Measurements from ENCODE around the gene SMIM10L2A. TPM values are rescaled to one million over a fixed set of nuclear protein-coding genes. Genes with fewer than 3 reads are reported as not detected.

SMIM10L2A gene
- total RNA-seq, 2 experiments from 2014 or later: 0.33 to 0.45 TPM

DNA sequence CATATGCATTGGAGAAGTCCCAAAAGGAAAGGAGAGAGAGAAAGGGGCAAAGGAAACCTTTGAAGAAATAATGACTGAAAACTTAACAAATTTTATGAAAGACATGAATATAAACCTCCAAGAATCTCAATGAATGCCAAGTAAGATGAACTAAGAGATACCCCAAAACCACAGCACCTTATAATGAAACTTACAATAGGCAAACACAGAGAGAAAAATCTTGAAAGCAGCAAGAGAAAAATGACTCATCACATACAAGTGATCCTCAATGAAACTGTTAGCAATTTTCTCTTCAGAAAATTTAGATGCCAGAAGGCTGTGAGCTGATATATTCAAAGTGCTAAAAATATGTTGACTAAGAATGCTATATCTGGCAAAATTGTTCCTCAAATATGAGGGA lies 10.1 kb downstream of the SMIM10L2A start:
- peaks cover 2% of the 10 kb centered on the region for H3K27me3 Mint-ChIP-seq
- peaks cover 14% of the 10 kb centered on the region for H3K4me1 Mint-ChIP-seq
- H3K27ac Mint-ChIP-seq: no peak overlapping the region
- CTCF ChIA-PET: no interaction called here
- H3K4me3 Mint-ChIP-seq: no peak overlapping the region
- H3K36me3 Mint-ChIP-seq (ENCODE audit: low read depth): peaks cover 7% of the 10 kb centered on the region
- DNase-seq: no peak
- peaks cover 9% of the 10 kb centered on the region for H3K9me3 Mint-ChIP-seq
- POLR2A ChIA-PET: no interaction called here

DNA sequence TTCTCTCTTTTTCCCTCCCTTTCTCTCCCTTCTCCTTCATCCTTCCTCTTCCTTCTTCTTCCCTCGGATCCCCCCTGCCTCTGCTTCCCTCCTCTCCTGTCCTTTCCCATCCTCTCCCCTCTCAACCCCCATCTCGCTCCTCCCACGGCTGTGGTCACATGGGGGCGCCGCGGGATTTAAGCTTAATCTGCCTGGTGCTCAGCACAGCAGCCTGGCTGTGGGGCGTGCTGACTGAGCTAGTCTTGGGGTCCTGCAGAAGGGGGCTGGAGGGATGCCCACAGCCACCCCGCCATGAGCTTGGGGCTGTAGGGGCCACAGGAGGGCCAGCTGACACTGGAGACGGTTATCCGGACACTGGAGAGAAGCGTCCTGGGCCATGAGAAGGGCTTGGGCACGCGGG lies 10.7 kb downstream of the SMIM10L2A start:
- no peak for DNase-seq
- ChIA-PET CTCF (no interaction called here), POLR2A (no interaction called here)
- Mint-ChIP-seq H3K4me3 (no peak overlapping the region), H3K4me1 (peaks cover 14% of the 10 kb centered on the region), H3K27me3 (no peaks in the 10 kb centered on the region), H3K27ac (no peak overlapping the region), H3K9me3 (peaks cover 9% of the 10 kb centered on the region), H3K36me3 (ENCODE audit: low read depth) (peaks cover 7% of the 10 kb centered on the region)

DNA sequence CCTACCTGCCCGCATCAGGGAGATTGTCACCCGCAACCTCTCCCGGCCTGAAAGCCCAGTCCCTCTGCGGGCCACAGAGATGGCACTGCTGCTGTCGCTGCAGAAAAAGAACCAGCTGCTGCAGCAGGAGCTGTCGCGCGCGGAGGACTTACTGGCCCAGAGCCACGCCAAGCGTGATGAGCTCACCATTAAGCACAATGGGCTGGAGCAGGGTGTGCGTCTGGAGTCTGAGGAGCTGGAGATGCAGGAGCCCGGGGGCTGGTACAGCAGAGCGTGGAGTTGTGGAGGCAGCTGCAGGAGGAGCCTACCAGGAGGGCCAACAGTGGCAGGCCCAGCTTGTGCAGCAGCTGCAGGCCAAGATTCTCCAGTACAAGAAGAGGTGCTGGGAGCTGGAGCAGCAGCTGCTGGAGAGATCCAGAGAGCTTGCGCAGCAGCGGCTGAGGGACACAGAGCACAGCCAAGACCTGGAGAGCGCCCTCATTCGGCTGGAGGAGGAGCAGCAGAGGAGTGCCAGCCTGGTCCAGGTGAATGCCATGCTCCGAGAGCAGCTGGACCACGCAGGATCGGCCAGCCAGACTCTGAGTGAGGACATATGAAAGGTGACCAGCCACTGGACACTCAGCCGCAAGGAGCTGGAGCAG lies 11.3 kb downstream of the SMIM10L2A start:
- H3K4me3 Mint-ChIP-seq: no peak overlapping the region
- H3K36me3 Mint-ChIP-seq (ENCODE audit: low read depth): peaks cover 7% of the 10 kb centered on the region
- POLR2A ChIA-PET: no interaction called here
- H3K27ac Mint-ChIP-seq: no peak overlapping the region
- peaks cover 14% of the 10 kb centered on the region for H3K4me1 Mint-ChIP-seq
- peaks cover 9% of the 10 kb centered on the region for H3K9me3 Mint-ChIP-seq
- no peak for DNase-seq
- no peaks in the 10 kb centered on the region for H3K27me3 Mint-ChIP-seq
- CTCF ChIA-PET: no interaction called here

DNA sequence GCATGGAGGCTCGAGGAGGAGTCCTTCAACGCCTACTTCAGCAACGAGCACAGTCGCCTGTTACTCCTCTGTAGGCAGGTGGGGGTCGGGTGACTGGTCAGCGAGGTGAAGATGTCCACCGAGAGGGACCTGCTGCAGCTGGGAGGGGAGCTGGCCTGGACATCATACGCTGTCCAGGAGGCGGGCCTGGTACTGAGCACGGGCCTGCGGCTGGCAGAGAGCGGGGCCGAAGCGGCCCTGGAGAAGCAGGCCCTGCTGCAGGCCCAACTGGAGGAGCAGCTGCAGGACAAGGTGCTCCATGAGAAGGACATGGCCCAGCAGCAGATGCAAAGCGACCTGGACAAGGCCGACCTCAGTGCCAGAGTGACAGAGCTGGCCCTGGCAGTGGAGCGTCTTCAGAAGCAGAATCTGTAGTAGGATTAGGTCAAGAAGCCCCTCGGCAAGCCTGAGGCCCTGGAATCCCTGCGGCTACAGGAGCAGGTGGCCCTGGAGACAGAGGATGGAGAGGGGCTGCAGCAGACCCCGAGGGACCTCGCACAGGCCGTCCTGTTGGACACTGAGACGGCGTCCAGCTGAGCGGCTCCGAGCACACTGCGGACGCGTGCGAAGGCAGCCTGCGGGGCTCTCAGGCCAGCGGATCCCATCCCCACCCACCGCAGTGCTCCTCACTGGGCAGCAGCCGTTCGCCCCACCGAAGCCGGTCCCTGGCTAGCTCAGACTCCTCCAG lies 11.9 kb downstream of the SMIM10L2A start:
- H3K27me3 Mint-ChIP-seq: no peaks in the 10 kb centered on the region
- no peak overlapping the region for H3K27ac Mint-ChIP-seq
- no peak overlapping the region for H3K4me3 Mint-ChIP-seq
- CTCF ChIA-PET: no interaction called here
- H3K4me1 Mint-ChIP-seq: peaks cover 14% of the 10 kb centered on the region
- DNase-seq: no peak
- POLR2A ChIA-PET: no interaction called here
- H3K36me3 Mint-ChIP-seq (ENCODE audit: low read depth): peaks cover 7% of the 10 kb centered on the region
- H3K9me3 Mint-ChIP-seq: peaks cover 9% of the 10 kb centered on the region

DNA sequence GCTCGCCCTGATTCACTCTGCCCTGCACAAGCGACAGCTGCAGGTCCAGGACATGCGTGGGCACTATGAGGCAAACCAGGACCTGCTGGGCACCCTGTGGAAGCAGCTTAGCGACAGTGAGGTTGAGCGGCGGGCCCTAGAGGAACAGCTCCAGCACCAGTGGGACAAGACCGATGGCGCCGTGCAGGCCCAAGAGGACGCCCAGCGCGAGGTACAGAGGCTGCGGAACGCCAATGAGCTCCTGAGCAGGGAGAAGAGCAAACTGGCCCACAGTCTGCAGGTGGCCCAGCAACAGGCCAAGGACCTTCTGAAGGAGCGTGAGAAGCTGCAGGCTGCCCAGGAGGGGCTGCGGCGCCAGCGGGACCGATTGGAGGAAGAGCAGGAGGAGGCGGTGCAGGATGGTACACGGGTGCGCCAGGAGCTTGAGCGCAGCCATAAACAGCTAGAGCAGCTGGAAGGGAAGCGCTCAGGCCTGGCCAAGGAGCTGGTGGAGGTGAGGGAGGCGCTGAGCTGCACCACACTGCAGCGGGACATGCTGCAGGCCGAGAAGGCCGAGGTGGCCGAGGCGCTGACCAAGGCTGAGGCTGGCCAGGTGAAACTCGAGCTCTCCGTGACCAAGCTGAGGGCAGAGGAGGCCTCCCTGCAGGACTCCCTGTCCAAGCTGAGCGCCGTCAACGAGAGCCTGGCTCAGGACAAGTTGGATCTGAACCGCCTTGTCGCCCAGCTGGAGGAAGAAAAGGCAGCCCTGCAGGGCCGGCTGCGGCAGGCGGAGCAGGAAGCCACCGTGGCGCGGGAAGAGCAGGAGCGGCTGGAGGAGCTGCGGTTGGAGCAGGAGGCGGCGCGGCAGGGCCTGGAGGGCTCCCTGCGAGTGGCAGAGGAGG lies 12.8 kb downstream of the SMIM10L2A start:
- ChIA-PET CTCF (no interaction called here), POLR2A (no interaction called here)
- Mint-ChIP-seq H3K27ac (no peak overlapping the region), H3K36me3 (ENCODE audit: low read depth) (peaks cover 7% of the 10 kb centered on the region), H3K4me3 (no peak overlapping the region), H3K27me3 (no peaks in the 10 kb centered on the region), H3K4me1 (peaks cover 14% of the 10 kb centered on the region), H3K9me3 (peaks cover 9% of the 10 kb centered on the region)
- DNase-seq: no peak

DNA sequence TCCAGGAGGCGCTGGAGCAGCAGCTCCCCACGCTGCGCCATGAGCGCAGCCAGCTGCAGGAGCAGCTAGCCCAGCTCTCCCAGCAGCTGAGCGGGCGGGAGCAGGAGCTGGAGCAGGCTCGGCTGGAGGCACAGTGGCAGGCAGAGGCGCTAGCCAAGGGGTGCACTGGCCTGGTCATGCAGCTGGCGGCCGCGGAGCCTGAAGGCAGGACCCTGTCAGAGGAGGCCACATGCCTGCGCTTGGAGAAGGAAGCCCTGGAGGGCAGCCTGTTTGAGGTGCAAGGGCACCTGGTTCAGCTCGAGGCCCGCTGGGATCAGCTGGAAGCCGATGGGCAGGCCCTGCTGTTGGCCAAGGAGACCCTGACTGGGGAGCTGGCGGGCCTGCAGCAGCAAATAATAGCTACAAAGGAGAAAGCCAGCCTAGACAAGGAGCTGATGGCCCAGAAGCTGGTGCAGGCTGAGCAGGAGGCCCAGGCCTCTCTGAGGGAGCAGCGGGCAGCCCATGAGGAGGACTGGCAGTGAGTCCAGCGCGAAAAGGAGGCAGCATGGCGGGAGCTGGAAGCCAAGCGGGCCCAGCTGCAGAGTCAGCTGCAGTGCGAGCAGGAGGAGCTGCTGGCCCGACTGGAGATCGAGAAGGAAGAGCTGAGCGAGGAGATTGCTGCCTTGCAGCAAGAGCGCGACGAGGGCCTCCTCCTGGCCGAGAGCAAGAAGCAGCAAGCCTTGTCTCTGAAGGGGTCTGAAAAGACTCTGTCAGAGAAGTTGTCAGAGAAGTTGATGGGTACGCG lies 13.6 kb downstream of the SMIM10L2A start:
- ChIA-PET POLR2A (no interaction called here), CTCF (no interaction called here)
- peaks cover 14% of the 10 kb centered on the region for H3K4me1 Mint-ChIP-seq
- peaks cover 7% of the 10 kb centered on the region for H3K36me3 Mint-ChIP-seq (ENCODE audit: low read depth)
- no peak overlapping the region for H3K27ac Mint-ChIP-seq
- DNase-seq: no peak
- no peak overlapping the region for H3K4me3 Mint-ChIP-seq
- H3K9me3 Mint-ChIP-seq: peaks cover 6% of the 10 kb centered on the region
- H3K27me3 Mint-ChIP-seq: no peaks in the 10 kb centered on the region

DNA sequence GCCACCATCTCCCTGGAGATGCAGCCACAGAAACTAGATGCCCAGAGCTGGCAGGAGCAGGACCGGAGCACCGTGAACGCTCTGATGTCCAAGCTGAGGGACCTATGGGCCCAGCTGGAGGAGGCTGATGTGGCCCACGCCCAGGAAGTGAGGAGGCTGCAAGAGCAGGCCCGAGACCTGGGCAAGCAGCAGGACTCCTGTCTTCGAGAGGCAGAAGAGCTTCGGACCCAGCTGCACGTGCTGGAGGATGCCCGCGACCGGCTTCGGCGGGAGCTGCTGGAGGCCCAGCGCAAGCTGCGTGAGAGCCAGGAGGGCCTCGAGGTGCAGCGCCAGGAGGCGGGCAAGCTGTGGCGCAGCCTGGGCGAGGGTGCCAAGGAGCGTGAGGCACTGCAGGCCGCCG lies 14.2 kb downstream of the SMIM10L2A start:
- no peak overlapping the region for H3K4me3 Mint-ChIP-seq
- ChIA-PET POLR2A (no interaction called here), CTCF (no interaction called here)
- H3K36me3 Mint-ChIP-seq (ENCODE audit: low read depth): peaks cover 7% of the 10 kb centered on the region
- no peaks in the 10 kb centered on the region for H3K27me3 Mint-ChIP-seq
- peaks cover 14% of the 10 kb centered on the region for H3K4me1 Mint-ChIP-seq
- H3K9me3 Mint-ChIP-seq: peaks cover 6% of the 10 kb centered on the region
- no peak overlapping the region for H3K27ac Mint-ChIP-seq
- DNase-seq: no peak

DNA sequence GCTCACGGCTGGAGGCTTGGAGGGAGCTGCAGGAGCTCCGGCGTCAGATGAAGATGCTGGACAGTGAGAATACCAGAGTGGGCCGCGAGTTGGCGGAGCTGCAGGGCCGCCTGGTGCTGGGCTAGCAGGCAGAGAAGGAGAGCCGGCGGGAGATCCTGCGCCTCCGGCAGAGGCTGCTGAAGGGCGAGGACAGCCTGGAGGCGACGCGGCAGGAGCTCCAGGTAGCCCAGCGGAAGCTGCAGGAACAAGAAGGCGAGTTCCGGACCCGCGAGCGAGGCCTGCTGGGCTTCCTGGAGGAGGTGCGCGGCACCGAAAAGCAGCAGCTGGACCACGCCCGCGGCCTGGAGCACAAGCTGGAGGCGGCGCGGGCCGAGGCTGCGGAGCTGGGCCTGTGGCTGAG lies 14.7 kb downstream of the SMIM10L2A start:
- ChIA-PET POLR2A (no interaction called here), CTCF (no interaction called here)
- peaks cover 10% of the 10 kb centered on the region for H3K4me1 Mint-ChIP-seq
- H3K27ac Mint-ChIP-seq: no peak overlapping the region
- peaks cover 4% of the 10 kb centered on the region for H3K9me3 Mint-ChIP-seq
- no peaks in the 10 kb centered on the region for H3K27me3 Mint-ChIP-seq
- H3K4me3 Mint-ChIP-seq: no peak overlapping the region
- no peak for DNase-seq
- H3K36me3 Mint-ChIP-seq (ENCODE audit: low read depth): peaks cover 4% of the 10 kb centered on the region

DNA sequence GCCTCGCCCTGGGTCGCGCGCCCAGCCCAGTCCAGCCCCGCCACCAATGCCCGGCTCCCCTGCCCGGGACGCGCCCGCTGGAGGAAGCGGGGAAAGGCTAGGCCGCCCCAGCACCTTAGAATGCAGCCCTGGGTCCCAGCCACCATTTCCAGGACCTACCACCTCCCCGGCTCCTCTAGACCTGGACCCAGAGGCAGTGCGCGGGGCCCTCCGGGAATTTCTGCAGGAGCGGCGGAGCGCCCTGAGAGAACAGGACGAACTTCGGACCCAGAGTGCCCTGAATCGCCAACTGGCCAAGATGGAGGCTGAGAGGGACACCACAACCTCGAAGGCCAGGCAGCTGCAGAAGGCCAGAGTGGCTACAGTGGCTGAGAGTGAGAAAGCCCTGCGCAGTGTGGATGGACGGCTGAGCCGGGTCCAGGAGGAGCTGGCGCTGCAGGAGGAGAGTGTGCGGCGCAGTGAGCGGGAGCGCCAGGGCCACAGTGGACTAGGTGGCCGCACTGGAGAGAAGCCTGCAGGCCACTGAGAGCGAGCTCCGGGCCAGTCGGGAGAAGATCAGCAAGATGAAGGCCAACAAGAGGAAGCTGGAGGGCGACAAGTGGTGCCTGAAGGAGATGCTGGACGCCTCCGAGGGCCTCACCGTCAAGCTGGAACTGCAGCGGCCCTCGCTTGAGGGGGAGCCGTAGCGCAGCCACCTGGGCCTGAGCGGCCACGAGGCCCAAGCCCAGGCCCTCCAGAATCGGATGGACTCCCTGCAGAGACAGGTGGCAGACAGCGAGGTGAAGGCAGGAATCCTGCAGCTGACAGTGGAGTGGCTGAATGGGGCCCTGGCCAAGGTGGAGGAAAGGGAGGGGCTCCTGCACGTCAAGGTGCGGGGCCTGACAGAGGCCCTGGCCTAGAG lies 15.5 kb downstream of the SMIM10L2A start:
- ChIA-PET POLR2A (no interaction called here), CTCF (no interaction called here)
- Mint-ChIP-seq H3K36me3 (ENCODE audit: low read depth) (no peaks in the 10 kb centered on the region), H3K27ac (no peak overlapping the region), H3K4me3 (no peak overlapping the region), H3K27me3 (peaks cover 2% of the 10 kb centered on the region), H3K4me1 (peaks cover 2% of the 10 kb centered on the region), H3K9me3 (no peaks in the 10 kb centered on the region)
- no peak for DNase-seq

DNA sequence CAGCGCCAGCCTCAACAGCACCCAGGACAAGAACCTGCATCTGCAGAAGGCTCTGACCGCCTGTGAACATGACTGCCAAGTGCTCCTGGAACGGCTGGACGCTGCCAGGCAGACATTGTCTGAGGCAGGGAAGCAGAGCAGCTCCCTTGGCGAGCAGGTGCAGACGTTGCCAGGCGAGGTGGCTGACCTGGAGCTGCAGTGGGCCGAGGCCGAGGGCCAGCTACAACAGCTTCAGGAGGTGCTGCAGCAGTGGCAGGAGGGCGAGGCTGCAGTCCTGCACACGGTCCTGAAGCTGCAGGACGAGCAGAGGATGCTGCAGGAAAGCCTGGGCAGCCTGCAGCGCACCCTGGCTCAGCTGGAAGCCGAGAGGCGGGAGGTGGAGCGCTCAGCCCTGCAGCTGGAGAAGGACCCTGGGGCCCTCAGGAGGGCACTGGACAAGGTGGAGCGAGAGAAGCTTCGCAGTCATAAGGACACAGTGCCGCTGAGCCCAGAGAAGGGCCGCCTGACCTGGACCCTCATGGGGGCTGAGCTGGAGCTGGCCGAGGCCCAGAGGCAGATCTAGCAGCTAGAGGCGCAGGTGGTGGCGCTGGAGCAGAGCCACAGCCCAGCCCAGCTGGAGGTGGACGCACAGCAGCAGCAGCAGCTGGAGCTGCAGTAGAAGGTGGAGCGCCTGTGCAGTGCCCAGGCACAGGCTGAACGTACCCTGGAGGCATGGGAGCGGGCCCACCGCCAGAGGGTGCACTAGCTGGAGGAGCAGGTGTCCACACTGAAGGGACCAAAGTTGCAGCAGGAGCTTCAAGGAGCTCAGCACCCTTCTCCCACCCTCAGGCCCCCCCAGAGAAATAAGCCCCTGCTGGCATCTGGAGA lies 16.4 kb downstream of the SMIM10L2A start:
- POLR2A ChIA-PET: no interaction called here
- CTCF ChIA-PET: no interaction called here
- no peaks in the 10 kb centered on the region for H3K36me3 Mint-ChIP-seq (ENCODE audit: low read depth)
- H3K4me1 Mint-ChIP-seq: no peaks in the 10 kb centered on the region
- H3K27ac Mint-ChIP-seq: no peak overlapping the region
- H3K9me3 Mint-ChIP-seq: no peaks in the 10 kb centered on the region
- H3K27me3 Mint-ChIP-seq: peaks cover 2% of the 10 kb centered on the region
- DNase-seq: no peak
- no peak overlapping the region for H3K4me3 Mint-ChIP-seq

DNA sequence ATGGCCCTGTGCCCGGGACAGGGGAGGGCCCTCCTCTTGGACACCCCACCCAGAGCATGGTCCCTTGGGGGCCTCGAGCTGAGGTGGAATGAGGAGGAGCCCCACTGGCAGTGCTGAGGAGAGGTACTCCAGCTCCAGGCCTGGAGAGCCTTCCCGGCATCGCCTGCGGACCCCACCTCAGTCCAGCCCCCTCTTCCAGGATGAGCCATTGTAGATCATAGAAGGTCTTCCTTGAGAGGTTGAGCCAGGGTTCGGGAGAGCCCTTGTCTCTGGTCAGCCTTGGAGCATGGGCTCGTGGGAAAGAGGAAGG lies 16.9 kb downstream of the SMIM10L2A start:
- DNase-seq: no peak
- ChIA-PET CTCF (no interaction called here), POLR2A (no interaction called here)
- no peaks in the 10 kb centered on the region for H3K36me3 Mint-ChIP-seq (ENCODE audit: low read depth)
- no peaks in the 10 kb centered on the region for H3K4me1 Mint-ChIP-seq
- H3K27ac Mint-ChIP-seq: no peak overlapping the region
- peaks cover 2% of the 10 kb centered on the region for H3K27me3 Mint-ChIP-seq
- no peaks in the 10 kb centered on the region for H3K9me3 Mint-ChIP-seq
- H3K4me3 Mint-ChIP-seq: no peak overlapping the region

Measured in activated CD4-positive, alpha-beta memory T cell treated with anti-CD3 and anti-CD28 coated beads, Interleukin-2, amount 10 ng/mL, durations not matched to agents 7 days and 5 days (primary cell).